Measurements from ENCODE around the gene JAZF1. TPM values are rescaled to one million over a fixed set of nuclear protein-coding genes. Genes with fewer than 3 reads are reported as not detected.

Gene JAZF1
- total RNA-seq, 1 experiment from 2014 or later, result 3.4 TPM

DNA sequence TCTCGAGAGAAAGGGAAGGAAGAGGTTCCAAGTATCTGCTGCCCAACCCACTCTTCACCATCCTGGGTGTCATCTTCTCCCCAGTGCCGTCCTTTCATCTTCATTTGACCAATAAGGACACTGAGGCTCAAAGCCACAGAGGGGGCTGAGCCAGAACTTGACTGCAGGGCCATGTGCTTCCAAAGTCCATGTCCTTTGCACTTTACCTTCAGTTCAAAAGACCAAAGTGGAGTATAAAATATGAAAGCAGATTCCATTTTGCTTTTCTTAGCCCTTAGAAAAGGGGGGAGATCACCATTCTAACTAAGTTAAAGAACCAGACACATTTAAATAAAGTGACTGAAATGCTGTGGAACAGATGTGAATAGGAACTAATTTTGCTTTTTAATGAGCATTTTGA is 56.2 kb downstream of the JAZF1 start (continued):
- TF ChIP-seq CTCF (IDR thresholded peaks at IDR 0.05 in 2 of 3, conservative IDR thresholded peaks at IDR 0.05 in 1 of 3; ENCODE audit: borderline replicate concordance in 1 of 3, insufficient read depth in 1 of 3, low read depth in 2 of 3, low read length in 2 of 3) (no peak), POLR2A (IDR thresholded peaks at IDR 0.05; ENCODE audit: borderline replicate concordance, extremely low read depth, insufficient read depth, insufficient read length) (no peak), SRF (IDR thresholded peaks at IDR 0.05; ENCODE audit: low read depth) (no peak), CBX3 (IDR thresholded peaks at IDR 0.05; ENCODE audit: low read depth) (no peak), ZNF274 (IDR thresholded peaks at IDR 0.05; ENCODE audit: low read depth, low read length) (no peak), JUND (IDR thresholded peaks at IDR 0.05) (no peak)

GRCh38 chr7:28123752-28124151 is 56.8 kb downstream of the JAZF1 start:
- H2AFZ ChIP-seq (ENCODE audit: low read depth, low read length, poor library complexity, severe bottlenecking), result no peak overlapping the region
- intact Hi-C loops (cut with micrococcal nuclease), result no loop called here
- ChIA-PET CTCF (no interaction called here), POLR2A (no interaction called here), RAD21 (ENCODE audit: low non-redundant PET in 1 of 2, low total read pairs in 2 of 2, uncharacterized antibody in 2 of 2, unreplicated experiment in 2 of 2) (no interaction called here)
- no peak for ATAC-seq
- no peaks in the 10 kb centered on the region for H3K4me1 ChIP-seq (ENCODE audit: control insufficient read depth in 1 of 2, insufficient read depth in 2 of 2, low read length in 2 of 2)
- no peak overlapping the region for H3K27ac ChIP-seq (ENCODE audit: low read depth, low read length)
- no peaks in the 10 kb centered on the region for H3K9me3 ChIP-seq (ENCODE audit: control insufficient read depth in 1 of 2, insufficient read depth in 1 of 2, low read depth in 1 of 2, low read length in 2 of 2)
- H3K27me3 ChIP-seq (ENCODE audit: insufficient read depth, low read length), result no peaks in the 10 kb centered on the region
- H3K4me2 ChIP-seq (ENCODE audit: low read length), result no peak overlapping the region
- no peak for DNase-seq (ENCODE audit: low read depth, low spot score)
- H4K20me1 ChIP-seq (ENCODE audit: insufficient read depth), result no peaks in the 10 kb centered on the region
- no peaks in the 10 kb centered on the region for H3K79me2 ChIP-seq (ENCODE audit: insufficient read depth, low read length)
- no peak overlapping the region for H3K4me3 ChIP-seq (replicated peaks in 1 of 2; ENCODE audit: low read depth in 1 of 2, low read length in 2 of 2)
- H3K36me3 ChIP-seq (ENCODE audit: control insufficient read depth in 1 of 2, insufficient read depth in 2 of 2, low read length in 2 of 2), result no peaks in the 10 kb centered on the region
- BruUV-seq (replicated peaks), result no TSS peak
- no peaks in the 10 kb centered on the region for H3K9me2 ChIP-seq (ENCODE audit: insufficient read depth)
- no peak overlapping the region for H3K9ac ChIP-seq (ENCODE audit: low read length)
- TF ChIP-seq EZH2phosphoT487 (IDR thresholded peaks at IDR 0.05; ENCODE audit: borderline replicate concordance), result no peak
- TF ChIP-seq, protein P1, sequence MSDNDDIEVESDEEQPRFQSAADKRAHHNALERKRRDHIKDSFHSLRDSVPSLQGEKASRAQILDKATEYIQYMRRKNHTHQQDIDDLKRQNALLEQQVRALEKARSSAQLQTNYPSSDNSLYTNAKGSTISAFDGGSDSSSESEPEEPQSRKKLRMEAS (IDR thresholded peaks at IDR 0.05), result no peak
- no peak for TF ChIP-seq SP1 (IDR thresholded peaks at IDR 0.05; ENCODE audit: low read depth)
- TF ChIP-seq EZH2 (IDR thresholded peaks at IDR 0.05), result no peak
- no peak for TF ChIP-seq ZNF274 (IDR thresholded peaks at IDR 0.05; ENCODE audit: low read depth, low read length)
- no peak for TF ChIP-seq CBX3 (IDR thresholded peaks at IDR 0.05; ENCODE audit: low read depth)
- no peak for TF ChIP-seq RAD21 (IDR thresholded peaks at IDR 0.05; ENCODE audit: low read depth)
- no peak for TF ChIP-seq POLR2AphosphoS5 (IDR thresholded peaks at IDR 0.05; ENCODE audit: low read depth, low read length)
- TF ChIP-seq EGR1 (IDR thresholded peaks at IDR 0.05; ENCODE audit: low read depth), result no peak
- no peak for TF ChIP-seq CEBPB (IDR thresholded peaks at IDR 0.05; ENCODE audit: low read depth)
- TF ChIP-seq CTCF (IDR thresholded peaks at IDR 0.05 in 2 of 3, conservative IDR thresholded peaks at IDR 0.05 in 1 of 3; ENCODE audit: borderline replicate concordance in 1 of 3, insufficient read depth in 1 of 3, low read depth in 2 of 3, low read length in 2 of 3), result no peak
- TF ChIP-seq SRF (IDR thresholded peaks at IDR 0.05; ENCODE audit: low read depth), result no peak
- no peak for TF ChIP-seq FOSL1 (IDR thresholded peaks at IDR 0.05; ENCODE audit: low read depth)
- TF ChIP-seq REST (IDR thresholded peaks at IDR 0.05; ENCODE audit: low read depth), result no peak
- TF ChIP-seq SIN3A (IDR thresholded peaks at IDR 0.05; ENCODE audit: low read depth), result no peak
